SK-N-MC (cell line): ENCODE results near the gene MPC1.
A peak's percentile ranks its signal among the peaks of the same experiment; 100 is the strongest.

Experiments used
- DNase-seq: peaks from one replicate; pipeline ENCODE4 v3.0.0-alpha.2; 2011; ENCODE audit warnings: low read depth, low spot score
- H3K27ac ChIP-seq: fragments of 200-600 bp; sonication (generic); 2 replicates; pipeline ENCODE4 v1.5.1; 2016; ENCODE audit warnings: mixed run types
- H3K36me3 ChIP-seq: fragments of 200-600 bp; sonication (generic); 2 replicates; pipeline ENCODE4 v1.6.1; 2017; ENCODE audit warnings: antibody characterized with exemption, low read length, mixed read lengths; ENCODE audit not compliant: insufficient read depth
- H3K4me3 ChIP-seq: fragments of 200-600 bp; sonication (generic); 2 replicates; pipeline ENCODE4 v1.5.1; 2016
- H3K9ac ChIP-seq: fragments of 200-600 bp; sonication (generic); 2 replicates; pipeline ENCODE4 v1.8.0; 2017; ENCODE audit warnings: mixed run types, mixed read lengths; ENCODE audit not compliant: insufficient read length
- H3K9me3 ChIP-seq: fragments of 200-600 bp; sonication (generic); 2 replicates; pipeline ENCODE4 v1.6.1; 2017; ENCODE audit warnings: low read depth, mild to moderate bottlenecking, antibody characterized with exemption, low read length, moderate library complexity, mixed read lengths
- EZH2 ChIP-seq: fragments of 200-600 bp; sonication (generic); IDR thresholded peaks from one replicate; pipeline ENCODE4 v1.6.1; 2017; ENCODE audit warnings: antibody characterized with exemption
- FOXP2 ChIP-seq: optimal IDR thresholded peaks from 2 replicates; pipeline ENCODE3; 2011; ENCODE audit warnings: mild to moderate bottlenecking, moderate library complexity; ENCODE audit not compliant: insufficient read depth; ENCODE audit errors: extremely low read length, control extremely low read depth
- POLR2AphosphoS5 ChIP-seq: IDR thresholded peaks from 2 replicates; pipeline ENCODE4 v1.6.1; 2012; ENCODE audit warnings: mild to moderate bottlenecking, low read depth, low read length, borderline replicate concordance

The MPC1 gene

DNA sequence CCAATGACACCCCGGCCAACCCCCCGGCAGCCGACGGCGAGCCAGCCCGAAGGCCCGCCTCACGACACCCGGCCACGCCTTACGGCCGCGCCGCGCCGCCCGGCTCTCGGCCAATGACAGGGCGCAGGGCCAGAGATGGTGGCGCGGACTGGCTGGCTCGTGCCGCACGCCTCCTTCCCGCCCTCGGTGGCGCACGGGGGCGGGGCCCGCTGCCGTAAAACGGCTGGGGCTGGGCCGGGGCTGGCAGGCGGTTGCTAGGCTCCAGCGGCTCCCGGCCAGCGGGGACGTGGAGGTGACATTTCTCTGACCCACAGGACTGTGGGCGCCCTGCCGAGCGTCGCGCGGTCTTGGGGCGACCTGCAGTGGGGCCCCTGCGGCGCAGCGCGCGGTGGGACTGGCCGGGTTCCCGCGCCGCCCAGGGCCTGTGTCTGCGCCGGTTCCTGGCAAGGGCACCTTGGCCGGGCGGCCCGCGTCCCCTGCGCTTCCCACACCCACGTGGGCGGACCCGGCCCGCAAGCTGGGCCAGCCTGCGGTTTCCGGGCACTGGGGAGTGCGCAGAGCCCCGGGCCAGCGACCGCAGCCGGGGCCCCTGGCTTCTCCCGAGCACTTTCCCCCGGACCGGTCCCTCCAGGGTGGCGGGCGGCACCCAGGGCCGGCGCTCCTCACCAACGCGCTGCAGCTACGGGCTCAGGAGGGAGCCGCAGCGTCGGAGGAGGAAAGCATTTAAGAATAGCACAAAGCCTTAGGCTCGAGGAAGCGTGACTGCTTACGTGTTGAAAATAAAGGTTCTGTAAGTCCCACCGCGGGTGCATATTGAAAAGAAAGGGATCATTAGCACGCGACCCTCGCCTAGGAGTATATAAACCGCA lies at the start of gene MPC1:
Gene MPC1, minus strand, starts transcription at position 8 of the 869 bp plus-strand sequence. CDS start 64 bp downstream, outside the sequence.
- TF ChIP-seq EZH2 = no peak
- peak; percentile 30 for TF ChIP-seq FOXP2
- TF ChIP-seq POLR2AphosphoS5 = peak; percentile 94
- no peaks in the 10 kb centered on the region for H3K36me3 ChIP-seq
- DNase-seq = no peak
- peak within 1 kb of the TSS; percentile 36; the same call in 1 of the 2 replicates for H3K27ac ChIP-seq
- no peaks in the 10 kb centered on the region for H3K9me3 ChIP-seq
- peak within 1 kb of the TSS; percentile 93 for H3K4me3 ChIP-seq
- H3K9ac ChIP-seq = peak within 1 kb of the TSS; percentile 87

DNA sequence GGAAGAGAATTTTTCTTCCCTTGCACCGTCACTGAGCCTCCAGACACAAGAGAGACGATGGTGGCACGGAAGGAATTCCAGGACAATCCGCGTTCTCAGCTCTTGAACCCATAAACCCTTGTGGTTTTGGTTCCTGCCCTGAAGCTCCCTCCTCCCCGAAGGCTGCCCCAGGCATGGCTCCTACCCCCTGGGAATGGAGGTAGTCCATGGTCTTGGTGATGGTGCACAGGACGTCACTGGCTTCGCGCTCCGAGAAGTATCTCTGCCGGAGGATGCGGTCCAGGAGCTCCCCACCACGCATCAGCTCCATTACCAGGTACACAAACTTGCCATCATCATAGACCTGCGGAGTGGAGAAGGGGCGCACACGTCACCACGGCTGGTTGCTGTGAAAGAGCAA lies 47.5 kb upstream of the MPC1 start:
- TF ChIP-seq EZH2 = no peak
- TF ChIP-seq POLR2AphosphoS5 = no peak
- TF ChIP-seq FOXP2 = no peak
- H3K9me3 ChIP-seq = no peaks in the 10 kb centered on the region
- H3K9ac ChIP-seq = no peak overlapping the region
- H3K27ac ChIP-seq = no peak overlapping the region
- H3K4me3 ChIP-seq = no peak overlapping the region
- no peak for DNase-seq
- no peaks in the 10 kb centered on the region for H3K36me3 ChIP-seq

DNA sequence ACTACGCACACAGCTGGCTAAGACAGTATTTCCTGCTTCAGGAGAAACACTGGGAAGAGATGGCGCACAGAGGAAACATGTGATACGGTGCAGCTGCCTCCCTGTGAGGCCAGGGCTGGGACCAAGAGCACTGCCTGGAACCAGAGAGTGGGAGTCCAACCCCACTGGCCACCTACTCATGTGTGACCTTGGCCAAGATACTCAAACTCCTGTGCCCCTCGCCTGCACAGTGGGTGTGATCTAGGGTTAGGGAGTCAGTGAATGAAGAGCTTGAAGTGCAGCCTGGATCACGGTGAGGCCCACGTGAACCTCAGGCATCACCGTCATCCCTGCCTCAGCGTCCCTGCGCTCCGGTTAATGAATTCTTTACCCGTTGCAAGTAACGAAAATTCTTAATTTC lies 41.7 kb upstream of the MPC1 start:
- Histone ChIP-seq H3K36me3 (no peaks in the 10 kb centered on the region), H3K4me3 (no peak overlapping the region), H3K27ac (no peak overlapping the region), H3K9me3 (no peaks in the 10 kb centered on the region), H3K9ac (no peak overlapping the region)
- TF ChIP-seq EZH2 (no peak), FOXP2 (no peak), POLR2AphosphoS5 (no peak)
- DNase-seq = no peak

DNA sequence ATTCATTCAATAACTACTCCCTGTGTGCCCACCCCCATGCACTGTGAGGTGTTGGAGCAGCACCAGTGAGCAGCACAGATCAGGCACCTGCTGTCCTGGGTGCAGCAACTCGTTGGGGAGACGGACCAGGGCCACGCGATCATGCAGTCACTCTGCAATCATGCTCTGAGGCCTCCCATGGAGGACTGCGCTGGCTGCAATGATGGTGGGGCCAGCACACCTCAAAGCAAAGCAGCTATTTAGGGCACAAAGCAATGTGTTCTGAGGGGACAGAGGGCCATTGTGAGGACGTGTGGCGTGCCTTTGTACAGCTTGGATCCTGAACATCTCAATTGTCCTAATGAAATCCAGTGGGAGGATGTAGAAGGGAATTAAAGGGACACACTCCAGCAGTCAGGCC lies 41.0 kb upstream of the MPC1 start:
- TF ChIP-seq EZH2 (no peak), FOXP2 (no peak), POLR2AphosphoS5 (no peak)
- H3K9ac ChIP-seq = no peak overlapping the region
- H3K9me3 ChIP-seq = no peaks in the 10 kb centered on the region
- H3K4me3 ChIP-seq = no peak overlapping the region
- no peak for DNase-seq
- H3K36me3 ChIP-seq = no peaks in the 10 kb centered on the region
- no peak overlapping the region for H3K27ac ChIP-seq

DNA sequence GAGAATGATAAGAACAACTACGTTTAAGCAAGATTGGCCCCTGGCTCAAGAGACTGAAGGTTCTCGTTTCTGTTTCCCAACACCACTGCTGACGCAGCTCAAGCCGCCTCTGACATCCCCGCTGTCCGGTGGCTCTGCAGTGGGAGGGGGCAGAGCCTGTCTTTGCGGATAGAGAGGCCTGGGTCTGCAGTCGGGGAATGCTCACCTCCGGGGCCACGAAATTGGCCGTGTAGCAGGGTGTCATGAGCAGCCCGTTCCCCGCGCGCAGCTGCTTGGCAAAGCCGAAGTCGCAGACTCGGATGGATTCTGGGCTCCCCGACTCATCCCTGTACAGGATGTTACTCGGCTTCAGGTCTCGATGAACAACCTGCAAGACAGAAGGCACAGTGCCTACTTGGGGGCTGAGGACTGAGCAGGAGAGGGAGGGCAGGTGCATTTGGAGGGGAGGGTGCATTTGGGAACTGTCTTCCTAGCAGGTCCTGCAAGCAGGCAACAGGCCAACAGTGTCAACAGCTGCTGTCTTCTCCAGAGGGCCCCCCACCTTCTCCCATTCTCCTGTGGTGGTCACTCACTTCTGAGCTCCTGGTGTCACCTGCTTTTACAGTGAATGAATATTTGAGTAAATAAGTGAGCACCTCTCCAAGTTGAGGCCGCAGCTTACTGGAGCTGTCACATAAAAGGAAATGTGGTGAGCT lies 40.5 kb upstream of the MPC1 start:
- no peak overlapping the region for H3K27ac ChIP-seq
- no peak overlapping the region for H3K4me3 ChIP-seq
- no peak for DNase-seq
- H3K9me3 ChIP-seq = no peaks in the 10 kb centered on the region
- no peak overlapping the region for H3K9ac ChIP-seq
- TF ChIP-seq EZH2 (no peak), POLR2AphosphoS5 (no peak), FOXP2 (no peak)
- no peaks in the 10 kb centered on the region for H3K36me3 ChIP-seq

DNA sequence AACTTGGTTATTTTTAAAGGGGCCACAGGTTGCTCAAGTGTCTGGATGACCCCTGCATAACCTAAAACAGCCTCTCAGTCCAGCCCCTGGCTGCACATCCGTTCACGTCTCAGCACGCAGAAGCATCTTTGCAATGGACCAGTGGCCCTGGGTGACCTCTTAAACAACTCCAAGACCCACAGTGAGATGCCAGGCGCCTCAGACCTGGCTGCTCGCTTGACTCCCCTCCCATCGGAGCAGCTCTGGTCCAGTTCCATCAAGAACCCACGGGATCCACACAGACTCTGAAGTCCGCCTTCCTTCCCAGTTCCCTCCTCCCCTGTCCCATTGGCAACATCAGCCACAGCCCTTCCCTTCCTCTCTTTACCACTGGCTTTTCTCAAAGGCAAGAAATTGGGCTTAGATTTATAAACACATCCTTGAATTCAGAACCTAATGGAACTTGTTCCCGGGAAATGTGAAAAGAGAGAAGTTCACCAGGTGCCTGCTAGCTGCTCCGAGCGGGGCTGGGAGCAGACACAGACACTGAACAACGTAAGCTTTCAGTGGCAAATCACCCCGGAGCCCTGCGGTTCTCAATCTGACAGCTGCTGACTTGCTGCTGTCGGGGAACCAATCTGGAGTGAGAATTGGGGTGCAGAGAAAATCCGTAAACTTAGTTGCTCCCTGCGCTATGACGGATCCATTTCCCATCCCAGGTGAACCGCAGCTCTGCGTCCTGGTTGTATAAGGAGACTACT lies 39.6 kb upstream of the MPC1 start:
- Histone ChIP-seq H3K27ac (no peak overlapping the region), H3K4me3 (no peak overlapping the region), H3K9ac (no peak overlapping the region), H3K9me3 (no peaks in the 10 kb centered on the region), H3K36me3 (no peaks in the 10 kb centered on the region)
- no peak for DNase-seq
- TF ChIP-seq POLR2AphosphoS5 (no peak), FOXP2 (no peak), EZH2 (no peak)

DNA sequence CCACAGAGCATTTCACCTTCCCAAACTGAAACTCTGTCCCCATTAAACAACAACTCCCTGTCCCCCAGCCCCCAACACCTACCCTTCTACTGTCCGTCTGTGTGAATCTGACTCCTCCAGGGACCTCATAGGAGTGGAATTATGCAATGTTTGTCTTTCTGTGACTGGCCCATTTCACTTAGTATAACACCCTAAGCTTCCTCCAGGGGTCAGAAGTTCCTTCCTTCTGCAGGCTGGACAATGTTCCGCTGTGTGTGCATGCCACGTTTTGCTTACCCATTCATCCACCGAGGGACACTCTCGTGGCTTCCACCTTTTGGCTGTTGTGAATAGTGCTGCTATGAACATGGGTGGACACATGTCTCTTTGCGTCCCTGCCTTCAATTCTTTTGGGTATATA lies 37.6 kb upstream of the MPC1 start:
- no peaks in the 10 kb centered on the region for H3K9me3 ChIP-seq
- no peaks in the 10 kb centered on the region for H3K36me3 ChIP-seq
- no peak for DNase-seq
- no peak overlapping the region for H3K9ac ChIP-seq
- H3K27ac ChIP-seq = no peak overlapping the region
- TF ChIP-seq POLR2AphosphoS5 = no peak
- TF ChIP-seq FOXP2 = no peak
- TF ChIP-seq EZH2 = no peak
- no peak overlapping the region for H3K4me3 ChIP-seq

DNA sequence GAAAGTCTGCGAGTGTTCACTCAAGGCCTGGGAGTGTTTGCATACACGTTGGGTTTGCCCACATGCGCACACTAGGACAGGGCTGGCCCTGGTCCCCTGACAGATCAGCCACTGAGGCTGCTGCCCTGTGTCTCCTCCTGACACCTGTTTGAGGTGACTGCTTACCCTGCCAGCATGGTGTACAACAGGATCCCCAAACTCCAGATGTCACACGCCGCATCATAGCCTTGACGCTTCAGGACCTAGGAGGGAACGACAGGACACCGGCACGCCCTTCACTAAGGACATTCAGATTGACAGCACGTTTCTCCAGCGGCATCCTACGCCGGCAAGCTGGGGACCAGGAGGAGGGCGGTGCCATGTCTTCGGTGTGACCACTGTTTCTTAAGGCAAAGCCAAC lies 37.0 kb upstream of the MPC1 start:
- Histone ChIP-seq H3K9ac (no peak overlapping the region), H3K9me3 (no peaks in the 10 kb centered on the region), H3K36me3 (no peaks in the 10 kb centered on the region), H3K4me3 (no peak overlapping the region), H3K27ac (no peak overlapping the region)
- TF ChIP-seq EZH2 = no peak
- no peak for TF ChIP-seq POLR2AphosphoS5
- no peak for TF ChIP-seq FOXP2
- no peak for DNase-seq

DNA sequence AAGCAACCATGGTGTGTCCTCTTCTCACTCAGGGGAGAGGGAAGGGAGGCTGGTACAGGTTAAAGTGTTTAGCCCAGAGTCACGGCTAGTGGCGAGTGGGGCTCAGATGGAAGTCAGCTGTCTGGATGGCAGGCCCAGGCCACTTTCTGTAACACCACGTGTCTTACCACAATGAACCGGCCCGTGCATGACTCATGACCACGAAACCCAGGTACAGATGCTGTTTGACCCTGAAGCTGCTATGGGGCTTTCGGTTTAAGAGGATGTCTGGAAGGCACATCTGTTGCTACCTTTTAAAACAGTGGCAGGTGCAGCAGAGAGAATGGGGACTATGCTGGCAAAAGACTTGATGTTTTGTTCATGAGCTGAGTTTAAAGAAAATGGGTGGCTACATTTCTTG lies 36.5 kb upstream of the MPC1 start:
- DNase-seq = no peak
- no peak for TF ChIP-seq POLR2AphosphoS5
- TF ChIP-seq FOXP2 = no peak
- no peak for TF ChIP-seq EZH2
- Histone ChIP-seq H3K27ac (no peak overlapping the region), H3K36me3 (no peaks in the 10 kb centered on the region), H3K9ac (no peak overlapping the region), H3K4me3 (no peak overlapping the region), H3K9me3 (no peaks in the 10 kb centered on the region)
